Transverse colon (tissue), 4 donors: ENCODE data around the gene PIANP. TPM values are rescaled to one million over a fixed set of nuclear protein-coding genes. Genes with fewer than 3 reads are reported as not detected.
"Not testable (repeated sequence)": the region's sequence is repeated elsewhere in the genome, so short reads cannot be mapped to it uniquely, and the experiment has no call there.

Source experiments
- DNase-seq: peaks from one replicate; pipeline ENCODE4 v3.0.0-alpha.2; 2019
- H3K27ac ChIP-seq, 4 donors: fragments of 200-600 bp; sonication (generic); 2 replicates each; pipeline ENCODE4 v1.5.1; 2016 to 2018; ENCODE audit warnings: inconsistent platforms in 4 of 4
- H3K27me3 ChIP-seq: fragments of 200-600 bp; sonication (generic); 2 replicates; pipeline ENCODE4 v1.5.1; 2017; ENCODE audit warnings: inconsistent platforms
- H3K36me3 ChIP-seq, 4 donors: fragments of 200-600 bp; sonication (generic); 2 replicates each; pipeline ENCODE4 v1.5.1; 2017 to 2019; ENCODE audit warnings: inconsistent platforms in 4 of 4
- H3K4me1 ChIP-seq, 4 donors: fragments of 200-600 bp; sonication (generic); 2 replicates each; pipeline ENCODE4 v1.5.1; 2017 to 2020; ENCODE audit warnings: inconsistent platforms in 4 of 4
- H3K4me3 ChIP-seq, 4 donors: fragments of 200-600 bp; sonication (generic); 1 replicate in 1 of 4; 2 replicates in 3 of 4; pipeline versions ENCODE4 v1.5.1 to v1.6.1; 2017 to 2019; ENCODE audit warnings: inconsistent platforms in 4 of 4
- H3K9me3 ChIP-seq, 2 donors: fragments of 200-600 bp; sonication (generic); 2 replicates each; pipeline ENCODE4 v1.5.1; 2017 to 2019; ENCODE audit warnings: inconsistent platforms in 2 of 2
- EP300 ChIP-seq: sonication (generic); formaldehyde crosslinking; IDR thresholded peaks from one replicate; pipeline ENCODE4 v1.6.1; 2017; ENCODE audit warnings: antibody characterized with exemption, low read depth
- POLR2A ChIP-seq: fragments of 450-650 bp; IDR thresholded peaks from one replicate; pipeline ENCODE4 v1.6.1; 2016; ENCODE audit warnings: antibody characterized with exemption, mild to moderate bottlenecking, moderate library complexity
- POLR2AphosphoS5 ChIP-seq, 3 donors: sonication (generic); formaldehyde crosslinking; IDR thresholded peaks; one replicate each; pipeline ENCODE4 v1.6.1; 2016; ENCODE audit warnings: antibody characterized with exemption in 3 of 3
- WGBS, 2 donors: methylation state at CpG; one replicate each; pipeline ENCODE4 v1.1.5; 2018; ENCODE audit warnings: low coverage in 1 of 2; 5-methylcytosine and 5-hydroxymethylcytosine counted together
- in situ Hi-C, 4 donors: fragments of 200-750 bp; cut with MboI; loops; one replicate each; pipeline versions ENCODE4 v1.15.0 to v1.15.1; 2017; ENCODE audit warnings: low sequenced_read_pairs in 3 of 4, low pct_ligation_motif_present in 1 of 4, low pct_unique_long_range_greater_than_20kb in 1 of 4
- intact Hi-C: fragments of 100-400 bp; cut with DNase I; formaldehyde crosslinking; loops from one replicate; pipeline ENCODE4 v1.15.1; 2023; ENCODE audit warnings: low total_unique reads
- total RNA-seq, 4 donors: library from RNA; depleted of rRNA; stranded (reverse); fragments of >200 nt; gene quantifications; one replicate each; pipeline ENCODE4 v1.1.0, GENCODE V29; 2016
- TF ChIP-seq, protein P1 (sequence below), 5 experiments: fragments of 200-600 bp in 3 of 5; fragments of 450-650 bp in 2 of 5; sonication (generic) in 3 of 5; IDR thresholded peaks; 1 replicate in 2 of 5; 2 replicates in 3 of 5; pipeline ENCODE4 v1.5.1; 2016 to 2017; ENCODE audit warnings: antibody characterized with exemption in 5 of 5, inconsistent platforms in 3 of 5, mild to moderate bottlenecking in 2 of 5, moderate library complexity in 1 of 5

The PIANP gene
- total RNA-seq, 4 donors from 2014 or later = 0.64 TPM; not detected in 3

GRCh38 chr12:6745741-6746525, 45.3 kb upstream of the PIANP start:
- H3K27me3 ChIP-seq = no peaks in the 10 kb centered on the region
- in situ Hi-C loops (loop anchor here in 3 of 4 donors (10.0 to 25.0 kb wide), 2 partner anchors 79 to 91 kb away; partner anchors contain the start of genes P3H3 (in 3 of the 3), GNB3 (in 2 of the 3) and GPR162 (in 1 of the 3)), intact Hi-C loops (loop anchor here (5.0 kb wide), 1 partner anchor 36 kb away; no protein-coding TSS in a partner anchor)
- DNase-seq = no peak
- peaks cover 0 to 37% (median 18%) of the 10 kb centered on the region in 4 donors for H3K36me3 ChIP-seq
- no peaks in the 10 kb centered on the region for H3K9me3 ChIP-seq
- TF ChIP-seq, protein P1, sequence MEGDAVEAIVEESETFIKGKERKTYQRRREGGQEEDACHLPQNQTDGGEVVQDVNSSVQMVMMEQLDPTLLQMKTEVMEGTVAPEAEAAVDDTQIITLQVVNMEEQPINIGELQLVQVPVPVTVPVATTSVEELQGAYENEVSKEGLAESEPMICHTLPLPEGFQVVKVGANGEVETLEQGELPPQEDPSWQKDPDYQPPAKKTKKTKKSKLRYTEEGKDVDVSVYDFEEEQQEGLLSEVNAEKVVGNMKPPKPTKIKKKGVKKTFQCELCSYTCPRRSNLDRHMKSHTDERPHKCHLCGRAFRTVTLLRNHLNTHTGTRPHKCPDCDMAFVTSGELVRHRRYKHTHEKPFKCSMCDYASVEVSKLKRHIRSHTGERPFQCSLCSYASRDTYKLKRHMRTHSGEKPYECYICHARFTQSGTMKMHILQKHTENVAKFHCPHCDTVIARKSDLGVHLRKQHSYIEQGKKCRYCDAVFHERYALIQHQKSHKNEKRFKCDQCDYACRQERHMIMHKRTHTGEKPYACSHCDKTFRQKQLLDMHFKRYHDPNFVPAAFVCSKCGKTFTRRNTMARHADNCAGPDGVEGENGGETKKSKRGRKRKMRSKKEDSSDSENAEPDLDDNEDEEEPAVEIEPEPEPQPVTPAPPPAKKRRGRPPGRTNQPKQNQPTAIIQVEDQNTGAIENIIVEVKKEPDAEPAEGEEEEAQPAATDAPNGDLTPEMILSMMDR (IDR thresholded peaks at IDR 0.05) = no peak
- TF ChIP-seq POLR2A (no peak), POLR2AphosphoS5 (IDR thresholded peaks at IDR 0.05) (no peak), EP300 (no peak)
- WGBS, 2 donors = 83% methylated on average over 11 of the region's 13 CpGs; no CpG with 5 or more reads in 1 of the 2 donors
- H3K4me3 ChIP-seq = no peak overlapping the region
- H3K27ac ChIP-seq = peak overlapping the region in 1 of 4 donors; percentile 42
- no peaks in the 10 kb centered on the region for H3K4me1 ChIP-seq

DNA sequence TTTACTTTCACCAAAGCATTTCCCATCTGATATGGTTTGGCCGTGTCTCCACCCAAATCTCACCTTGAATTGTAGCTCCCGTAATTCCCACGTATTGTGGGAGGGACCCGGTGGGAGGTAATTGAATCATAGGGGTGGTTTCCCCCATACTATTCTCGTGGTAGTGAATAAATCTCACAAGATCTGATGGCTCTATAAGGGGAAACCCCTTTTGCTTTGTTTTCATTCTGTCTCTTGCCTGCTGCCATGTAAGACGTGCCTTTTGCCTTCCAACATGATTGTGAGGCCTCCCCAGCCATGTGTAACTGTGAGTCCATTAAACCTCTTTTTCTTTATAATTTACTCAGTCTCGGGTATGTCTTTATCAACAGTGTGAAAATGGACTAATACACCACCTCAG, 42.7 kb upstream of the PIANP start:
- DNase-seq = not testable (repeated sequence)
- in situ Hi-C loops = loop anchor here in 3 of 4 donors (10.0 to 25.0 kb wide), 2 partner anchors 82 to 94 kb away; partner anchors contain the start of genes P3H3 (in 3 of the 3), GNB3 (in 2 of the 3) and GPR162 (in 1 of the 3)

GRCh38 chr12:6742834-6743233, 42.2 kb upstream of the PIANP start:
- no peaks in the 10 kb centered on the region for H3K4me1 ChIP-seq
- DNase-seq = no peak

More for the DNA sequence above, 42.7 kb upstream of the PIANP start:
- WGBS, 2 donors = 51 to 53% methylated on average over 3 to 7 of the region's 7 CpGs
- H3K27me3 ChIP-seq, H3K4me3 ChIP-seq, H3K27ac ChIP-seq, H3K9me3 ChIP-seq, intact Hi-C loops, H3K4me1 ChIP-seq: not testable (repeated sequence)
- peaks cover 0 to 15% (median 5%) of the 10 kb centered on the region in 4 donors for H3K36me3 ChIP-seq

DNA sequence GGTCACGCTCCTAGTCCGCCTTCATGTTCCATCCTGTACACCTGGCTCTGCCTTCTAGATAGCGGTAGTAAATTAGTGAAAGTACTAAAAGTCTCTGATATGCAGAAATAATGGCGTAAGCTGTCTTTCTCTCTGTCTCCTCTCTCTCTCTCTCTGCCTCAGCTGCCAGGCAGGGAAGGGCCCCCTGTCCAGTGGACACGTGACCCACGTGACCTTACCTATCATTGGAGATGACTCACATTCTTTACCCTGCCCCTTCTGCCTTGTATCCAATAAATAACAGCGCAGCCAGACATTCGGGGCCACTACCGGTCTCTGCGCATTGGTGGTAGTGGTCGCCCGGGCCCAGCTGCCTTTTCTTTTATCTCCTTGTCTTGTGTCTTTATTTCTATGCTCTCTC, 41.5 kb upstream of the PIANP start:
- in situ Hi-C loops = loop anchor here in 3 of 4 donors (10.0 to 25.0 kb wide), 2 partner anchors 83 to 95 kb away; partner anchors contain the start of genes P3H3 (in 3 of the 3), GNB3 (in 2 of the 3) and GPR162 (in 1 of the 3)
- H3K4me1 ChIP-seq, H3K9me3 ChIP-seq, intact Hi-C loops, H3K36me3 ChIP-seq, H3K4me3 ChIP-seq, DNase-seq, H3K27me3 ChIP-seq, H3K27ac ChIP-seq: not testable (repeated sequence)
- WGBS, 2 donors = 88 to 89% methylated on average over 6 to 10 of the region's 12 CpGs

More at GRCh38 chr12:6742834-6743233, 42.2 kb upstream of the PIANP start:
- no peak for TF ChIP-seq EP300
- TF ChIP-seq POLR2AphosphoS5 (IDR thresholded peaks at IDR 0.05) = no peak
- TF ChIP-seq, protein P1 (IDR thresholded peaks at IDR 0.05) = no peak
- TF ChIP-seq POLR2A = no peak
- in situ Hi-C loops = loop anchor here in 3 of 4 donors (10.0 to 25.0 kb wide), 2 partner anchors 82 to 94 kb away; partner anchors contain the start of genes P3H3 (in 3 of the 3), GNB3 (in 2 of the 3) and GPR162 (in 1 of the 3)
- H3K27me3 ChIP-seq = no peaks in the 10 kb centered on the region
- no peak overlapping the region for H3K27ac ChIP-seq
- intact Hi-C loops = no loop called here
- 72 to 91% methylated on average over 3 of the region's 3 CpGs for WGBS, 2 donors
- peaks cover 0 to 10% (median 3%) of the 10 kb centered on the region in 4 donors for H3K36me3 ChIP-seq
- H3K9me3 ChIP-seq = no peaks in the 10 kb centered on the region
- H3K4me3 ChIP-seq = no peak overlapping the region

GRCh38 chr12:6736754-6737153, 36.1 kb upstream of the PIANP start:
- TF ChIP-seq, protein P1 (IDR thresholded peaks at IDR 0.05) = no peak
- TF ChIP-seq POLR2AphosphoS5 (IDR thresholded peaks at IDR 0.05) = no peak
- TF ChIP-seq POLR2A = no peak
- TF ChIP-seq EP300 = no peak
- Histone ChIP-seq H3K4me3 (no peak overlapping the region), H3K36me3 (peaks cover 0 to 3% (median 1%) of the 10 kb centered on the region in 4 donors), H3K27me3 (no peaks in the 10 kb centered on the region), H3K27ac (no peak overlapping the region), H3K9me3 (no peaks in the 10 kb centered on the region), H3K4me1 (no peaks in the 10 kb centered on the region)
- no peak for DNase-seq
- 84 to 91% methylated on average over 5 of the region's 5 CpGs for WGBS, 2 donors
- in situ Hi-C loops (loop anchor here in 2 of 4 donors (25.0 kb wide), 1 partner anchor 101 kb away; the partner anchor contains the start of genes GNB3 (in 2 of the 2) and P3H3 (in 2 of the 2)), intact Hi-C loops (loop anchor here (5.0 kb wide), 1 partner anchor 91 kb away; the partner anchor contains the start of gene P3H3)
